ENCODE results near the gene CFAP410.
"Not testable (repeated sequence)": the region's sequence is repeated elsewhere in the genome, so short reads cannot be mapped to it uniquely, and the experiment has no call there.

The CFAP410 gene

GRCh38 chr21:44285138-44285992, 53.8 kb downstream of the CFAP410 start, which contains the start of gene AIRE:
TSS of gene AIRE (plus strand) at chr21:44285876. CDS start at chr21:44286007, 131 bp downstream.
- peak; percentile 54 for DNase-seq (ENCODE audit: low read depth)

- DNase-seq (ENCODE audit: low read depth), result no peak
Observed at GRCh38 chr21:44283948-44284347, 55.2 kb downstream of the CFAP410 start.

- not testable (repeated sequence) for DNase-seq (ENCODE audit: low read depth)
Observed at GRCh38 chr21:44283211-44283785, 55.9 kb downstream of the CFAP410 start.

- DNase-seq (ENCODE audit: low read depth), result no peak
Observed at GRCh38 chr21:44282370-44282769, 56.8 kb downstream of the CFAP410 start.

GRCh38 chr21:44281801-44282200, 57.4 kb downstream of the CFAP410 start:
- no peak for DNase-seq (ENCODE audit: low read depth)

GRCh38 chr21:44279354-44280260, 59.6 kb downstream of the CFAP410 start:
- DNase-seq (ENCODE audit: low read depth), result no peak

Data from ELR (cell line).